ENCODE data around the gene PLCH2.

PLCH2 gene

DNA sequence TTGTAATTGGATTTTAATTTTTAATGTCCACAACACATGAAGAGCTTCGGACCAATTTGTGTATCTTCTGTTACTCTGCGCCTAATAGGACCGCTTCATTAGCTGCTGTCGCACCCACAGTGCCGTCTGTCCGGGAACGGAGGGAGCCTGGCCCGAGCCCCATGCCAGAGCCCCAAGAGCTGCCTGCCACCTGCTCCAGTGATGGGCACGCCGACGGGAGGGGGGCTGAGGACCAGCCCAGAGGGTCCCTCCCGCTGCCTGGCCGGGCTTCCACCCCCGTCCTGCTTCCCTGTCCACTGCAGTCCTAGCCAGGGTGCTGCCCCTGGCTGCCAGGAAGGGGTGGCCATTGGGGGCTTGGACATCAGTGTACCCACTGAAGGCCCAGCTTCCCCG lies 30.3 kb upstream of the PLCH2 start:
- peaks cover 3% of the 10 kb centered on the region for H3K36me3 Mint-ChIP-seq (ENCODE audit: insufficient read depth)
- no peak for DNase-seq (ENCODE audit: low spot score in 2 of 2)
- no peaks in the 10 kb centered on the region for H3K4me1 Mint-ChIP-seq
- ATAC-seq (replicated peaks; ENCODE audit: extremely low read depth, poor library complexity, severe bottlenecking) = no peak
- no peak overlapping the region for H3K27ac Mint-ChIP-seq (ENCODE audit: low read depth)
- no peaks in the 10 kb centered on the region for H3K9me3 Mint-ChIP-seq
- no peak overlapping the region for H3K4me3 Mint-ChIP-seq
- H3K27me3 Mint-ChIP-seq = no peaks in the 10 kb centered on the region

DNA sequence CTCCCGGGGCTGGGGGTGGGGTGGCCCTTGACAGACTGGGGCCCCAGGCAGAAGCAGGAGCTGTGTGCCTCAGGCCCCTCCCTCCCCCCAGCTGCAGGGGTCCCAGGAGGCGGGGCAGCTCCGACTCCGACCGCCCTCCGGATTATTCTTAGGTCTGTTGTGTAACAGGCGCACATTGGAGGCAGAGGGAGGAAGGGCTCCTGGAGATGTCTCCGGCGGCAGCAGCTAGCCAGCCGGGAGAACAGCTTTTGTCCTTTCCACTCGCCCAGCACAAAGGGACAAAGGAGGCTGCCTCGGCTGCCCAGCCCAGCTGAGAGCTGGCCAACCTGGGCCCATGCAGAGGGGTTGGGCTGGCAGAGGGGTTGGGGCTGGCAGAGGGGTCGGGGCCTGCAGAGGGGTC lies 29.7 kb upstream of the PLCH2 start:
- H3K27me3 Mint-ChIP-seq = no peaks in the 10 kb centered on the region
- H3K4me1 Mint-ChIP-seq = no peaks in the 10 kb centered on the region
- H3K27ac Mint-ChIP-seq (ENCODE audit: low read depth) = no peak overlapping the region
- ATAC-seq (replicated peaks; ENCODE audit: extremely low read depth, poor library complexity, severe bottlenecking) (no peak), DNase-seq (ENCODE audit: low spot score in 2 of 2) (no peak)
- peaks cover 3% of the 10 kb centered on the region for H3K36me3 Mint-ChIP-seq (ENCODE audit: insufficient read depth)
- no peak overlapping the region for H3K4me3 Mint-ChIP-seq
- H3K9me3 Mint-ChIP-seq = no peaks in the 10 kb centered on the region

DNA sequence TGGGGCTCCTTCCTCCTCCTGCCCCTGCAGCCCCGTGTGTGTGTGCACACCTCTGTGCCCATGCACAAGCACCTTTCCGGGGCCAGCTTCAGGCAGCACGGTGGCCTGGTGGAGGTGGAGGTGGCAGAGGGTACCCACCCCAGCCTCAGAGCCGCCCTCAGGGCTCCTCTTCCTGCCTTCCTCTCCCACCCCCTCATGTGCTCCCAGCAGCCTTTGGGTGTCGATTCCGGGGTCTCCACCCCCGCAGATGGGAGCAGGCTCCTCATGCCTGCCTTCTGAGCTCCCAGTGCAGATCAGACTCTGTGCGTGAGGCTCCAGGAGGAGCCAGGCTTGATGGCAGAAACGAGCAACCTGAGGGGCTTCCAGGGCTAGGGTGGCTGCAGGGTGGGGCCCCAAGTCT lies 29.2 kb upstream of the PLCH2 start:
- Mint-ChIP-seq H3K36me3 (ENCODE audit: insufficient read depth) (peaks cover 3% of the 10 kb centered on the region), H3K27ac (ENCODE audit: low read depth) (no peak overlapping the region), H3K9me3 (no peaks in the 10 kb centered on the region), H3K4me3 (no peak overlapping the region), H3K4me1 (no peaks in the 10 kb centered on the region), H3K27me3 (no peaks in the 10 kb centered on the region)
- no peak for DNase-seq (ENCODE audit: low spot score in 2 of 2)
- ATAC-seq (replicated peaks; ENCODE audit: extremely low read depth, poor library complexity, severe bottlenecking) = no peak

DNA sequence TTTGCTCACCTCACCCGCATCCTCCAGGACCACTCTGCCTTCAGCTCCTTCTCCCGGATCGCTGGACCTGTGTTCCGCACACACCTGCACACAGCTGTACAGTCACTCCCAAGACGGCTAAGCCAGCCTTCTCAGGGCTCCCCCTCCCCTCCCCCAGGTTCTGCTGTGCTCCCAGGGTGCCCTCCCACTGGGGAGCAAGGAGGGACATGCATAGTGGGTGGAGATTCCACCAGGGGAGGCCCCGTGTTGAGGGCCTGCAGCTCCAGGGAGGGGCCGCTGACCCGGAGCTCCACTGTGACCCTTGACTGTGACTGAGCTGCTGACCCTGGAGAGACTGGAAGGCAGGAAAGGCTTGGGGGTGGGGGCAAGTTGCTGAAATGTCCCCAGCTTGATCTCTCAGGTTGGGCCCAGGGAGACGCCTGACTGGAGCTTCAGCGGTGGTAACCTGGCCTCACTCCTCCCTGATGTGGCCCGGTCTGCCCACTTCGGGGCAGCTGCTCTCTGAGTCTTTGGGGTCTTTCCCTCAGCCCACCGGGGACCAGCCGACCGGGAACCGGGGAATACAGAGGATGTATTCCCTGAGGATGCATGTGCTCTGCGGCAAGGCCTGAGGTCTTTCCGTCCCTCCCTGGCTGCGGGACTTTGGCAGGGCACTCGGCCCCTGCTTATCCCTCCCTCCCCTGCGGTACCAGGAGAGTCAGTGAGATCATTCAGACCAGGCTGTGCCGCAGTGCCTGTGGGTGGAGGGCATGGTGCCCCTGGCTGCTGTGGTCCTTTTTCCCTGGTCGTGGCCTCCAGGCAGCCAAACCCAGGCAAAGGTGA lies 28.6 kb upstream of the PLCH2 start:
- Mint-ChIP-seq H3K4me3 (no peak overlapping the region), H3K27ac (ENCODE audit: low read depth) (no peak overlapping the region), H3K9me3 (no peaks in the 10 kb centered on the region), H3K27me3 (no peaks in the 10 kb centered on the region), H3K36me3 (ENCODE audit: insufficient read depth) (peaks cover 3% of the 10 kb centered on the region), H3K4me1 (no peaks in the 10 kb centered on the region)
- DNase-seq (ENCODE audit: low spot score in 2 of 2) (no peak), ATAC-seq (replicated peaks; ENCODE audit: extremely low read depth, poor library complexity, severe bottlenecking) (no peak)

DNA sequence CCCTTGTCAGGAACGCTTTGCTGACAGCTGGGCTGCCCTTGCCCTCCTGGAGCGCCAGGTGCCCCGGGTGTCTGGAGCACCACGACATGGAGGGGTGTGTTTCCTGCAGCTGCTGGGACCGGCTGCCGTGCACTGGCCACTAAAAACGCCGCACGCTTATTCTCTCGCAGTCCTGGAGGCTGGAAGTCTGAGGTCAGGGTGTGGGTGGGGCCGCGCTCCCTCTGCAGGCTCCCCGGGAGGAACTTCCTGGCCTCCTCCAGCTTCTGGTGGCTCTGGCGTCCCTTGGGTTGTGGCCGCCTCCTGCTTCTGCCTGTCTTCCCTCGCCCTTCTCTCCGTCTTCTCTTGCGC lies 28.0 kb upstream of the PLCH2 start:
- Mint-ChIP-seq H3K27ac (ENCODE audit: low read depth) (no peak overlapping the region), H3K4me3 (no peak overlapping the region)
- no peak for ATAC-seq (replicated peaks; ENCODE audit: extremely low read depth, poor library complexity, severe bottlenecking)

DNA sequence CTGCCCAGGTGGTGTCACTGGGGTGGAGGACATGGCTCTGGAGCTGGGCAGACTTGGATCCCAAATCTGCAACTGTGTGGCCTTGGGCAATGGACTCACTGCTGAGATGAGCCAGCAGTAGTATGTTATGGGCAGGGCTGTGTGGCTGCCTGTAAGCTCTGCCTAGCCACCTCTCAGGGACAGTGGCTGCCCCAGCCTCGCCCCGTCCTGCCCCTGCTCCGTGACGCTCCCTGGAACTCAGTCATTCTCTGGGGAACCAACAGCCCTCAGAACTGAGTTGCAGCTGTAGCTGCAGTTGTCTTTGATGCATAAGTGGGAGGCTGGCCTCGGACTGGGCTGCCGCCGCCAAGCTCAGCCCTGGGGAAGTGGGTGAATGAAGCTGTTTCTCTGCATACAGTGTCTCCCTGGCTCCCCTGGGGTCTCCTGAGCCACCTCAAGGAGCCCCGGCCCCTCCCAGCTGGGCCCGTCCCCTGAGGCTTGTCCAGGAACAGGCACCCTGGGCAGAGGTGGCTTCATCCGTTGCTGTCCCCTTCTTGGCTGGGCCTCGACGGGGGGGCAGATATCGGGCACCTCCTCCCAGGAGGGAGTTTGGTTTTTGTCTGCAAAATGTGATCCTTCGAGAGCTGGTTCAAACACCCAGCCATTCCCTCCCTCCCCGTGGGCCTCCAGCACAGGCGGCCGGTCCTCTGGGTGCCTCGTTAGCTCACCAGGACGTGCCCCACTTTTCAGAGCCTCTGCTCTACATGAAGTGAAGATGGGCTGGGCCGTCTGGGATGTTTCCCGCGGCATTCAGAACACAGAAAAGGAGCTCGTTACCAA lies 26.2 kb upstream of the PLCH2 start:
- no peaks in the 10 kb centered on the region for H3K9me3 Mint-ChIP-seq
- DNase-seq (ENCODE audit: low spot score in 2 of 2) = no peak
- no peaks in the 10 kb centered on the region for H3K27me3 Mint-ChIP-seq
- H3K4me1 Mint-ChIP-seq = no peaks in the 10 kb centered on the region
- peaks cover 1% of the 10 kb centered on the region for H3K36me3 Mint-ChIP-seq (ENCODE audit: insufficient read depth)
- no peak overlapping the region for H3K4me3 Mint-ChIP-seq
- no peak for ATAC-seq (replicated peaks; ENCODE audit: extremely low read depth, poor library complexity, severe bottlenecking)
- H3K27ac Mint-ChIP-seq (ENCODE audit: low read depth) = no peak overlapping the region

More for the DNA sequence above, 28.0 kb upstream of the PLCH2 start:
- no peaks in the 10 kb centered on the region for H3K27me3 Mint-ChIP-seq
- peaks cover 1% of the 10 kb centered on the region for H3K36me3 Mint-ChIP-seq (ENCODE audit: insufficient read depth)
- no peaks in the 10 kb centered on the region for H3K9me3 Mint-ChIP-seq
- DNase-seq (ENCODE audit: low spot score in 2 of 2) = no peak
- H3K4me1 Mint-ChIP-seq = no peaks in the 10 kb centered on the region

DNA sequence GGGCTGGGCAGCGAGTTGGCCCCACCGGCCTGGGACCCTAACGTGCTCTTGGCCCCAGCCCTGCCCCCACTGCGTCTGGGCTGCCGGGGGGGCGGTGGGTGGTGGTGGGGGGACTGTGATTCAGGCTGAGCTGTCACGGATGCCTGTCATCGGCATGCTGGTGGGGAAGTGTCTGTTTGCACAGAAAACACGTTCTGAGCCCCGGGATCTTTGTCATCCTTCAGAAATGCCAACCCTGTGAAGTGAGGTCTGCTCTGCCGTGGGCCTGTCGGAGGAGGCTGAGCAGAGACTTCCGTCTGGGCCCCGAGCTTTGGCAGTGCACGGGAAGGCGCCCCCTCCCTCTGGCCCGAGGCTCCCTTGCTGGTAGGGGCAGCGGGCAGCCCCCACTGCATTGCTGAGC lies 24.3 kb upstream of the PLCH2 start:
- no peaks in the 10 kb centered on the region for H3K36me3 Mint-ChIP-seq (ENCODE audit: insufficient read depth)
- no peaks in the 10 kb centered on the region for H3K27me3 Mint-ChIP-seq
- no peaks in the 10 kb centered on the region for H3K4me1 Mint-ChIP-seq
- no peak for ATAC-seq (replicated peaks; ENCODE audit: extremely low read depth, poor library complexity, severe bottlenecking)
- H3K27ac Mint-ChIP-seq (ENCODE audit: low read depth) = no peak overlapping the region
- DNase-seq (ENCODE audit: low spot score in 2 of 2) = no peak
- H3K4me3 Mint-ChIP-seq = no peak overlapping the region
- H3K9me3 Mint-ChIP-seq = no peaks in the 10 kb centered on the region

DNA sequence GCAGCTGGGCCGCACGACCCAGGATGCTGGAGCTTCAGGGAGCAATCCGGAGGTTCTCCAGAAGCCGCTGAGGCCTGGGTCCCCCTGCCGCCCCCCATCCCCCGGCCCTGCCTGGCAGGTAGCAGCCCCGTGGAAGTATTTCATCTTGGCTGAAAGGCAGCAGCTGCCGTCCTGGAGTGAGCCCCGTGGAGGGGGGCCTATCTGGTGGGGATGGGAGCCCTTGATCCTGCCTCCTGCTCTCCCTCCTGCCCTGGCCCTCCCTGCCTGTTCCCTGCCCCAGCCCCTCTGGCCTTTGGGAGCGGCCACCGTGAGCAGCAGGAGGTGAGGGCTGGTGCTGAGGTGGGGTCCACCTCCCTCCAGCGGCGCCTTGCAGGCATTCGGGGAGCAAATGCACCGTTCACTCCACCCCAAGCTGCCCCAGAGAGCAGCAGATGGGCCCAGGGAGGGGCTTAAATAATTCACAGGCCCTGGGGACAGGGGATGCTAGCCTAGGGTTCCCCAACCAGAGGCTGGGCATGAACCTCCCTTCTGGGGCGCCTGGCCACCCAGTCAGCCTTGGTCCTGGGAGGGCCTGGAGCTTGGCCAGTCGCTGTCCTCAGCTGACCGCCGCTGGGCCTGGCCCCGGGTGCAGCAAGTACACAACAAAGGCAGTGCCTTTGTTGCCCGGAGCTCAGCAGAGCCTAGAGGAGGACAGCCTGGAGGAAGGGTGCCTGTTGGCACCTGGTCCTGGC lies 23.7 kb upstream of the PLCH2 start:
- H3K27ac Mint-ChIP-seq (ENCODE audit: low read depth) = no peak overlapping the region
- no peaks in the 10 kb centered on the region for H3K27me3 Mint-ChIP-seq
- no peaks in the 10 kb centered on the region for H3K9me3 Mint-ChIP-seq
- ATAC-seq (replicated peaks; ENCODE audit: extremely low read depth, poor library complexity, severe bottlenecking) = no peak
- H3K4me1 Mint-ChIP-seq = no peaks in the 10 kb centered on the region
- H3K36me3 Mint-ChIP-seq (ENCODE audit: insufficient read depth) = no peaks in the 10 kb centered on the region
- DNase-seq (ENCODE audit: low spot score in 2 of 2) = no peak
- no peak overlapping the region for H3K4me3 Mint-ChIP-seq

DNA sequence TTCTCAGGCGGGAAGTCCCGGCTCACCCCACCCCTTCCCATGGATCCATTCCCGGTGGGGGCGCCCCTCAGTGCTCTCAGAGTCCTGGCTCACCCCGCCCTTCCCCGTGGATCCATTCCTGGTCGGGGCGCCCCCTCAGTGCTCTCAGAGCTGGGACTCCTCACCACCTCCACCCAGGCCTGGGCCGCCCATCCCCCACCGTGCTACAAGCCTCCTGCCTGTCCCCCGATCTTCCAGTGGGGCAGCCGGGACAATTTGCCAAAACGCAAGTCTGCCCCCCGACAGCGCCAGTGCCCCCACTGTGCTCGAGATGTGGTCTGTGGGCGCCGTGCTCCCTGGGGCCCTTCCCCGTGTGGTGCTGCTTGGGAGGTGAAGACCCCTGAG lies 23.2 kb upstream of the PLCH2 start:
- Mint-ChIP-seq H3K4me1 (no peaks in the 10 kb centered on the region), H3K27ac (ENCODE audit: low read depth) (no peak overlapping the region), H3K4me3 (no peak overlapping the region), H3K27me3 (no peaks in the 10 kb centered on the region), H3K9me3 (no peaks in the 10 kb centered on the region), H3K36me3 (ENCODE audit: insufficient read depth) (no peaks in the 10 kb centered on the region)
- DNase-seq (ENCODE audit: low spot score in 2 of 2) (no peak), ATAC-seq (replicated peaks; ENCODE audit: extremely low read depth, poor library complexity, severe bottlenecking) (no peak)

DNA sequence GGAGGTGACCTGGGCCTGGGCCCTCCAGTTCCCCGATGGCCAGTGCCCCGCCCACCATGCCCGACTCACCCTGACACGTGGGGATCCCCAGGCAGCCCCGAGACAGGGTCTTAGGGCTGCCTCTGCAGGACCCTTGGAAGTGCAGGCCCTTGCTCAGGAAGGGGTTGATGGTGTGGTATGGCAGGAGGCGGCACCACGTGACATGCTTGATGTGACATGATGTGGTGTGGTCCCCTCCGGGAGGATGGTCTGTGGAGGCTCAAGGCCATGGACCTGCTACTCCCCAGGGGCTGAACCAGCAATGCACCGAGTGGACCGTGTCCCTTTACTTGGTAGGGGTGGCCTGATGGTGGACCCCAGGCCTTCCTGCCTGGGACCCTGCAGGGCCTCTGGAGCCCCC lies 21.9 kb upstream of the PLCH2 start:
- Mint-ChIP-seq H3K36me3 (ENCODE audit: insufficient read depth) (no peaks in the 10 kb centered on the region), H3K4me1 (no peaks in the 10 kb centered on the region), H3K9me3 (no peaks in the 10 kb centered on the region), H3K27ac (ENCODE audit: low read depth) (no peak overlapping the region), H3K27me3 (no peaks in the 10 kb centered on the region), H3K4me3 (no peak overlapping the region)
- DNase-seq (ENCODE audit: low spot score in 2 of 2) = no peak
- no peak for ATAC-seq (replicated peaks; ENCODE audit: extremely low read depth, poor library complexity, severe bottlenecking)

DNA sequence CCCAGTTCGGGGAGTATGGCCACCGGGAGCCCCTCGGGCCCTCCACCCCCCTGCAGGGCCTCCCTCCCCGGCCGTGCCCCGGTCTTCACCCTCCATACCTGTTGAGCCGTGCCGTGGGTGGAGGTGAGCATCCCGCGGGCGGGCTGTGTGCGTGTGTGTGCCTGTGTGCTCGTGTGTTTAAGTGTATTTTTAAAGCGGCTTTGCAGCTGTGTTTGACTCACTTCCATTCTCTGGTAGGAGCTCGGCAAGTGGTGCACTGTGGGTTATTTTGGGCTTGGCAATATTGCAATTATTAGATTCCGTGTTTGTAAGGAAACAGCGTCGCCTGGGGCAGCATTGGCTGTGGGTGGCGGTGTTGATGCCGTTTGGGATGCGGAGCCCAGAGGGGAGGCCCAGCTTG lies 20.3 kb upstream of the PLCH2 start:
- no peaks in the 10 kb centered on the region for H3K27me3 Mint-ChIP-seq
- H3K27ac Mint-ChIP-seq (ENCODE audit: low read depth) = no peak overlapping the region
- DNase-seq (ENCODE audit: low spot score in 2 of 2) (no peak), ATAC-seq (replicated peaks; ENCODE audit: extremely low read depth, poor library complexity, severe bottlenecking) (no peak)
- H3K9me3 Mint-ChIP-seq = no peaks in the 10 kb centered on the region
- no peaks in the 10 kb centered on the region for H3K36me3 Mint-ChIP-seq (ENCODE audit: insufficient read depth)
- no peak overlapping the region for H3K4me3 Mint-ChIP-seq
- H3K4me1 Mint-ChIP-seq = no peaks in the 10 kb centered on the region

DNA sequence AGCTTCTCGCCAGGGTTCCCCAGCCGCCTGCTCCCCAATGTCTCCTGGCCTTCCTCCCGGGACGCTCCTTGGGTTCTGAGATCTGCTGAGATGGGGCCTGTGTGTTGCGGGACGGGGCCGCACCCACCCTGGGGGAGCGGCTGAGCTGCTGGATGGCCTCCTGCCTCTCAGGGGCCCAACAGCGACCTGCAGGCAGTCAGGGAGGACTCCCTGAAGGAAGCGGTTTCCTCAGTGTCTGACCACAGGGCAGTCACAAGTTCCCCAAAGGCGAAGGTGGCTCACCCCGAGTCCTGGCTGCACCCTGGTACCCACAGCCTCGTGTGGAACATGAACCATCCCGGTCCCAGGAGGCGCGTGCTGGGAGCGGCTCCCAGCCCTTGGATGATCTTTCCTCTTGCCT lies 18.6 kb upstream of the PLCH2 start:
- no peaks in the 10 kb centered on the region for H3K9me3 Mint-ChIP-seq
- H3K36me3 Mint-ChIP-seq (ENCODE audit: insufficient read depth) = no peaks in the 10 kb centered on the region
- H3K27ac Mint-ChIP-seq (ENCODE audit: low read depth) = no peak overlapping the region
- ATAC-seq (replicated peaks; ENCODE audit: extremely low read depth, poor library complexity, severe bottlenecking) (no peak), DNase-seq (ENCODE audit: low spot score in 2 of 2) (no peak)
- no peak overlapping the region for H3K4me3 Mint-ChIP-seq
- no peaks in the 10 kb centered on the region for H3K27me3 Mint-ChIP-seq
- no peaks in the 10 kb centered on the region for H3K4me1 Mint-ChIP-seq

DNA sequence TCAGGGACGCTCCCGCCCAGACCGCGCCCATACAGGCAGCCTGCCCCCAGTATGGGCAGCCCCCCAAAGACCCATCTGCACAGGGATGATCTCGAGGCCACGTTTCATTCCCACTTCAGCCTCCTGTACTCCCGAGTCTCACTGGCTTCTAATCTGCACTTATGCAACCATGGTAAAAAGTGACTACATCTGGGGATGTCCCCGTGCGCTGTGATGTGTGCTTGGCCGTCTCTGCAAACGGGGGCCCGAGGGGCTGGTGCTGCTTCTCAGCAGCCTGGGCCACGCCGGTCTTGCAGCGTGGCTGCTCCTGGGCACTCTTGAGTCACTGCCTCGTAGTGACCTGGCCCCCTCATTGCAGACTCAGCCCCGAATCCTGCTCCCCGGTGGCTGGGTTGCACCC lies 17.4 kb upstream of the PLCH2 start:
- ATAC-seq (replicated peaks; ENCODE audit: extremely low read depth, poor library complexity, severe bottlenecking) (no peak), DNase-seq (ENCODE audit: low spot score in 2 of 2) (no peak)
- no peaks in the 10 kb centered on the region for H3K4me1 Mint-ChIP-seq
- no peaks in the 10 kb centered on the region for H3K27me3 Mint-ChIP-seq
- H3K36me3 Mint-ChIP-seq (ENCODE audit: insufficient read depth) = no peaks in the 10 kb centered on the region
- no peak overlapping the region for H3K4me3 Mint-ChIP-seq
- H3K9me3 Mint-ChIP-seq = no peaks in the 10 kb centered on the region
- no peak overlapping the region for H3K27ac Mint-ChIP-seq (ENCODE audit: low read depth)
